OCI-LY1 (cell line): ENCODE results near the gene RUNX1.

Experiments used
- CTCF ChIP-seq: fragments of 200-600 bp; sonication (generic), shearing (Covaris generic); IDR thresholded peaks from 2 replicates; pipeline ENCODE4 v1.5.1; 2017; ENCODE audit warnings: mild to moderate bottlenecking, antibody characterized with exemption, low read length, moderate library complexity, mixed read lengths
- EZH2 ChIP-seq: fragments of 200-600 bp; sonication (generic), shearing (Covaris generic); IDR thresholded peaks from 2 replicates; pipeline ENCODE4 v1.8.0; 2017; ENCODE audit warnings: borderline replicate concordance, mixed run types, mild to moderate bottlenecking, antibody characterized with exemption, low read length, moderate library complexity, mixed read lengths

GRCh38 chr21:34935898-34936297, 113.2 kb downstream of the RUNX1 start:
- no peak for TF ChIP-seq CTCF
- TF ChIP-seq EZH2, result no peak
